GM21786 (cell line): Measurements from ENCODE around the gene ERVMER34-1.

Experiments
- ATAC-seq: cut with Tn5 transposase; IDR thresholded peaks from one replicate; pipeline ENCODE4 v1.9.1; 2021; ENCODE audit not compliant: unreplicated experiment

The ERVMER34-1 gene, protein sequence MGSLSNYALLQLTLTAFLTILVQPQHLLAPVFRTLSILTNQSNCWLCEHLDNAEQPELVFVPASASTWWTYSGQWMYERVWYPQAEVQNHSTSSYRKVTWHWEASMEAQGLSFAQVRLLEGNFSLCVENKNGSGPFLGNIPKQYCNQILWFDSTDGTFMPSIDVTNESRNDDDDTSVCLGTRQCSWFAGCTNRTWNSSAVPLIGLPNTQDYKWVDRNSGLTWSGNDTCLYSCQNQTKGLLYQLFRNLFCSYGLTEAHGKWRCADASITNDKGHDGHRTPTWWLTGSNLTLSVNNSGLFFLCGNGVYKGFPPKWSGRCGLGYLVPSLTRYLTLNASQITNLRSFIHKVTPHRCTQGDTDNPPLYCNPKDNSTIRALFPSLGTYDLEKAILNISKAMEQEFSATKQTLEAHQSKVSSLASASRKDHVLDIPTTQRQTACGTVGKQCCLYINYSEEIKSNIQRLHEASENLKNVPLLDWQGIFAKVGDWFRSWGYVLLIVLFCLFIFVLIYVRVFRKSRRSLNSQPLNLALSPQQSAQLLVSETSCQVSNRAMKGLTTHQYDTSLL

GRCh38 chr4:52750819-52751486 is at the start of gene ERVMER34-1:
TSS of gene ERVMER34-1 (minus strand) at chr4:52751425. CDS start at chr4:52745520, 5,905 bp downstream.
- no peak for ATAC-seq

GRCh38 chr4:52799813-52800212 is 48.6 kb upstream of the ERVMER34-1 start:
- ATAC-seq = no peak

- no peak for ATAC-seq
These were observed 44.3 kb upstream of the ERVMER34-1 start for GRCh38 chr4:52795533-52795932.

GRCh38 chr4:52791936-52792335 is 40.7 kb upstream of the ERVMER34-1 start:
- ATAC-seq = no peak

GRCh38 chr4:52789774-52790173 is 38.5 kb upstream of the ERVMER34-1 start:
- ATAC-seq = no peak

DNA sequence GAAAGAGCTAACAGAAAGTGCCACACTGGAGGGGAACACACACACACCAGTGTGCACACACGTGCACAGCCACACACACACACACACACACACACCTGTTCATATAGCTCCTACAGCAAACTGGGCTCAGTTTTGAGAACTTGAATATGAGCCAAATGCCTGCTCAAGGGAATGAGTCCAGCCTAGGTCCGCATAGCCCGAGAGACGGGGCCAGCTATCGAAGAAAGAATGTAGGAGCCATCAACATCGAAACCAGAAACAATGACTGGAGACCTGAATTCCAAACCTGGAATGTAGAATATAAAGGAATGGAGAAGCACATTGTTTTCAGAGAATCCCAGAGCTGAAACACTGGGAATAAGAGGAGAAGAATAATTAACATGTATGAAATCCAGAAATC is 37.6 kb upstream of the ERVMER34-1 start:
- ATAC-seq = no peak

DNA sequence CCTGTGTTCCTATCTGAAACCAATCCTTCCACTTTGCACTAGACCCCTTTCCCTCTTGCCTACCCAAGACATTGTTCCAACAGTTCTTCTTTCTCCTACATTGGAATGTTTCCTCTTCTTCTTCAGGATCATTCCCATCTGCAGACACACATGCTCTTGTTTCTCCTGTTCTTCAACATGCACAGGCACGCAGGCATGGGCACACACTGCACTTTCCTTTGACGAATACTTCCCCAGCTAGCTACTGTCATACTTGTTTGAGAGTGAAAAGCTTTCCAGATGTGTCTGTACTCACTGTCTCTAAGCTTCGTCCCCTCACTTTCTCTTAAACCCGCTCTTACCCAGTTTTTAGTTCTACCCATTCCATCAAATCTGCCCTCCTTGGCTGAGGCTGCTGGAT is 31.8 kb upstream of the ERVMER34-1 start:
- ATAC-seq = no peak

- ATAC-seq = no peak
These were observed 29.6 kb upstream of the ERVMER34-1 start for GRCh38 chr4:52780617-52781354.

- no peak for ATAC-seq
These were observed 29.0 kb upstream of the ERVMER34-1 start for GRCh38 chr4:52780206-52780605.

- ATAC-seq = no peak
These were observed 9.0 kb upstream of the ERVMER34-1 start for GRCh38 chr4:52760256-52760655.

DNA sequence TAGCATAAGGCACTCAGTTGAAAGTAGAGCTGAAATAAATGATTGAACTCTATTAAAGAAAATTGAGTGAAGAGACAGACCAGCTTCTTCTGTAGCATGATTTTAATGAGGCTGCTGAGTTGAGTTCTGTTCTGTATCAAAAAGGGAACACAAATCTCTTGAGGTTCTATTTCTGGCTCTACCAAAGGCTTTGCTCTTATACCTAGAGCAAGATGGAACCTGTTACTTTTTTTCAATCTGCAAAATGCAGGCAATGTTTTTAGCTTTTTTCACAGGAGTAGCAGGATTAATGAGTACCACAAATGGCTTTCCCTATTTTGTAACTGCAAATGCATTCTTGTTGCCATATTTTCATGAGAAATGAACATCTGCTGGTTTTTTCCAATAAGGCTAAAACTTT is 4.2 kb upstream of the ERVMER34-1 start:
- no peak for ATAC-seq

GRCh38 chr4:52752936-52753335 is 1.7 kb upstream of the ERVMER34-1 start:
- ATAC-seq = no peak

GRCh38 chr4:52751487-52751911 is 274 bp upstream of the ERVMER34-1 start:
- no peak for ATAC-seq

DNA sequence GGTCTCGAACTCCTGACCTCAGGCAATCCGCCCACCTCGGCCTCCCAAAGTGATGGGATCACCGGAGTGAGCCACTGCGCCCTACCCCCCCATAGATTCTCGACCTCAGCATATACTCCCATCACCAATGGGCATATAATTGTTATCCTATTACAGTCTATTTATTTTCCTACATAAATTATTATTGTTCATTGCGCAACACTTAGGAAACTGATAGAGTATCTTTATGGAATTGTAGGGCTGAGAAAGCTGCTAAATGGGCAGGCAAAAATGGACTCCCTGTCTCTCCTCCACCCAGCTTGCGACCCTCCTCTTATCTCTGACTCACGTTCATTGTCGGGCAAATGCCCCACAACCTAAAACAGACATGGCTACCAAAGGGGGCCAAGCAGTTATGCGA is 1.0 kb downstream of the ERVMER34-1 start:
- ATAC-seq = no peak

DNA sequence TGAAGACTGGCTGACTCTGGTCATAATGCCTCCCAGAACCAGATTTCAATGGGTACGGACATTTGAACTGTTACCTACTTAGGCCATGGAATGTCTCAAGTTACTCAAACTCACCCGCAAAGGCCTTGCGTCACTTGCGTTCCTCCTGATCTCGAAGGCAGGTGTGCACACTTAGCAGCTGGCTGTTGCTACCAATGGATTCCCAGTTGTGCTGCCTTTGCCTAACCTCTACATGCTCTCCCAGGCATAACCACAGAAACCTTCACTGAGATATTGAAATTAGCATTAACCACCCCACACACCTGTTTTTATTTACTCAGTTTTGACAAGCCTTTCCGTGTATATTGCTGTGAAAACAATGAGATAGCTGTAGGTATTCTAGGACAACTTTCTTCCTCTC is 2.8 kb downstream of the ERVMER34-1 start:
- no peak for ATAC-seq

- no peak for ATAC-seq
These were observed 6.6 kb downstream of the ERVMER34-1 start for GRCh38 chr4:52744588-52744987.

- ATAC-seq = no peak
These were observed 7.7 kb downstream of the ERVMER34-1 start for GRCh38 chr4:52743444-52744019.

DNA sequence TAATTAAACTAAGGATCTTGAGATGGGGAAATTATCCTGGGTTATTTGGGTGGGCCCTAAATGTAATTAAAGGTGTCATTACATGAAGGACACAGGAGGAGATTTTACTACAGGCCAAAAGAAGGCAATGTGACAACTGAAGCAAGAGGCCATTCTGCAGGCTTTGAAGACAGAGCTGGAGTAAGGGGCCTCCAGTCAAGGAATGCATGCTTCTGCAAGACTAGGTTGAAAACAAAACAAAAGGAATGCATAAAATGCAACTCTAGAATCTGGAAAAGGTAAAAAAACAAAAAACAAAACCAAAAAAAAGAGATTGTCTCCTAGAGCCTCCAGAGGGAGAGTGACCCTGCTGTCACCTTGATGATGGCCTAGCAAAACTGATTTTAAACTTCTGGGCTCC is 21.6 kb downstream of the ERVMER34-1 start:
- ATAC-seq = no peak

GRCh38 chr4:52728691-52729240 is 22.5 kb downstream of the ERVMER34-1 start:
- no peak for ATAC-seq

- no peak for ATAC-seq
These were observed 24.2 kb downstream of the ERVMER34-1 start for GRCh38 chr4:52726826-52727580.
